ENCODE data around the gene CCT8.

DNA sequence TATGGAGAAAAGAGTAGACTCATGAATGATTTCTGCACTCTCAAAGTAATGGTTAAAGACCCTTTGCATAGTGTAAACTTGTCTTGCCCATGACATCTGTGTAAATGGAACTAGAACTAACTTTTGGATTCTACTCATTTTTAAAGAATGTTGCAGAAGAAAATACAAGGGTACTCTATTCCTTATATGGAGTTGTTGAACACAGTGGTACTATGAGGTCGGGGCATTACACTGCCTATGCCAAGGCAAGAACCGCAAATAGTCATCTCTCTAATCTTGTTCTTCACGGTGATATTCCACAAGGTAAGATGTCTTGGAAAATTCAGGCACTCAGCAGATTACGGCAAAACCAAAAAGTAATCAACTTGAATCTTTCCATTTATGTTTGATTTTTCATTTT lies 19.8 kb downstream of the CCT8 start:
- no peak for TF ChIP-seq POLR2AphosphoS5 (IDR thresholded peaks at IDR 0.05)
- TF ChIP-seq, protein P1, sequence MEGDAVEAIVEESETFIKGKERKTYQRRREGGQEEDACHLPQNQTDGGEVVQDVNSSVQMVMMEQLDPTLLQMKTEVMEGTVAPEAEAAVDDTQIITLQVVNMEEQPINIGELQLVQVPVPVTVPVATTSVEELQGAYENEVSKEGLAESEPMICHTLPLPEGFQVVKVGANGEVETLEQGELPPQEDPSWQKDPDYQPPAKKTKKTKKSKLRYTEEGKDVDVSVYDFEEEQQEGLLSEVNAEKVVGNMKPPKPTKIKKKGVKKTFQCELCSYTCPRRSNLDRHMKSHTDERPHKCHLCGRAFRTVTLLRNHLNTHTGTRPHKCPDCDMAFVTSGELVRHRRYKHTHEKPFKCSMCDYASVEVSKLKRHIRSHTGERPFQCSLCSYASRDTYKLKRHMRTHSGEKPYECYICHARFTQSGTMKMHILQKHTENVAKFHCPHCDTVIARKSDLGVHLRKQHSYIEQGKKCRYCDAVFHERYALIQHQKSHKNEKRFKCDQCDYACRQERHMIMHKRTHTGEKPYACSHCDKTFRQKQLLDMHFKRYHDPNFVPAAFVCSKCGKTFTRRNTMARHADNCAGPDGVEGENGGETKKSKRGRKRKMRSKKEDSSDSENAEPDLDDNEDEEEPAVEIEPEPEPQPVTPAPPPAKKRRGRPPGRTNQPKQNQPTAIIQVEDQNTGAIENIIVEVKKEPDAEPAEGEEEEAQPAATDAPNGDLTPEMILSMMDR (IDR thresholded peaks at IDR 0.05 in 8 of 11, conservative IDR thresholded peaks at IDR 0.05 in 3 of 11), result no peak
- no peak for TF ChIP-seq POLR2A (IDR thresholded peaks at IDR 0.05)
